ENCODE data around the gene EHD3.
A peak's percentile ranks its signal among the peaks of the same experiment; 100 is the strongest.

The EHD3 gene

GRCh38 chr2:31233741-31234682, at the start of gene EHD3:
EHD3 (plus strand) TSS chr2:31234152; CDS start chr2:31234622, 470 bp downstream.
- intact Hi-C loops (cut with micrococcal nuclease), result loop anchor here (10.0 kb wide), 1 partner anchor 91 kb away; no protein-coding TSS in a partner anchor
- no peaks in the 10 kb centered on the region for H3K9me3 Mint-ChIP-seq
- no peak within 1 kb of the TSS for H3K27ac Mint-ChIP-seq
- no peaks in the 10 kb centered on the region for H3K36me3 Mint-ChIP-seq (ENCODE audit: low read depth)
- H3K4me1 Mint-ChIP-seq (ENCODE audit: low read depth), result peaks cover 18% of the 10 kb centered on the region
- H3K27me3 Mint-ChIP-seq, result peaks cover 13% of the 10 kb centered on the region
- H3K4me3 Mint-ChIP-seq, result peak within 1 kb of the TSS; percentile 78

DNA sequence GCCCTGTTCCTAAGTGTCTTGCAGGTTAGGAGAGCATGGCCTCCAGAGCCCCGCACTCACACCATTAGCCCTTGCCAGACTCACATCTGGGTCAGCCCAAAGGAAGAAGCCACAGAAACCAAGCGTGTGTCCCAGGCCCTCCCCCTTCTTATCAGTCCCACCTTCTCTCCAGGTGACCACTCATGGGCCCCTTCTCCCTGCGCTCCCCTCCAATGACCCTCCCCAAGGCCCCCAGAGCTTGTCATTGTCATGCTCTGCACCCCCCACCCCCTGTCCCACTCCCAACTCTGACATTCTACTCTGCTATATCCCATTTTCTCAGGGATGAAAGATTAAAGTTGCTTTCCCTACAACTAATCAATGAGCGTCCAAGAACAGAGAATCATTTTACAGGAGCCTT, 46.8 kb upstream of the EHD3 start:
- Mint-ChIP-seq H3K4me3 (no peak overlapping the region), H3K4me1 (ENCODE audit: low read depth) (no peaks in the 10 kb centered on the region), H3K9me3 (no peaks in the 10 kb centered on the region), H3K27me3 (no peaks in the 10 kb centered on the region), H3K27ac (no peak overlapping the region), H3K36me3 (ENCODE audit: low read depth) (no peaks in the 10 kb centered on the region)
- intact Hi-C loops (cut with micrococcal nuclease), result no loop called here

- intact Hi-C loops (cut with micrococcal nuclease), result no loop called here
- Mint-ChIP-seq H3K27me3 (no peaks in the 10 kb centered on the region), H3K4me1 (ENCODE audit: low read depth) (no peaks in the 10 kb centered on the region), H3K4me3 (no peak overlapping the region), H3K9me3 (no peaks in the 10 kb centered on the region), H3K36me3 (ENCODE audit: low read depth) (no peaks in the 10 kb centered on the region), H3K27ac (no peak overlapping the region)
Observed at GRCh38 chr2:31188131-31188530, 45.8 kb upstream of the EHD3 start.

DNA sequence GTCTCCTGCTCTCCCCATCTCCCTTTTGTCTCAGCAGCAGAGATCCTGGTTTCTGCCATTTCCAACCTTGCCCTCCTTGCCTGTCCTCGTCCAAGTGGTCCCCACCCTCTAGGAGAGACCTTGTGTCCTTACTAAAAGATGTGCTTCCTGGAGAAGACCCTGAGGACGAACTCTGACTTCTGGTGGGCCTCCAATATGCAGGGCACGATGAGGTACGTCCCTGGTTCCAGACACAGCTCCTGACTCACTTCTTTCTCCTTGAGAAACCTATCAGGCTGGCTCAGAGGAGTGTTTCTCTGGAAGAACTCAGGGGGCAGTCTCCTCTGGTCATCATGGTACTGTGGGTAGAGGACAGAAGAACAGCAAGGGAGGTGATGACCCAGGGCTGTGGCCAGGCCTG, 44.8 kb upstream of the EHD3 start:
- intact Hi-C loops (cut with micrococcal nuclease), result no loop called here
- H3K4me3 Mint-ChIP-seq, result no peak overlapping the region
- H3K36me3 Mint-ChIP-seq (ENCODE audit: low read depth), result no peaks in the 10 kb centered on the region
- H3K27ac Mint-ChIP-seq, result no peak overlapping the region
- no peaks in the 10 kb centered on the region for H3K4me1 Mint-ChIP-seq (ENCODE audit: low read depth)
- H3K9me3 Mint-ChIP-seq, result no peaks in the 10 kb centered on the region
- H3K27me3 Mint-ChIP-seq, result no peaks in the 10 kb centered on the region

DNA sequence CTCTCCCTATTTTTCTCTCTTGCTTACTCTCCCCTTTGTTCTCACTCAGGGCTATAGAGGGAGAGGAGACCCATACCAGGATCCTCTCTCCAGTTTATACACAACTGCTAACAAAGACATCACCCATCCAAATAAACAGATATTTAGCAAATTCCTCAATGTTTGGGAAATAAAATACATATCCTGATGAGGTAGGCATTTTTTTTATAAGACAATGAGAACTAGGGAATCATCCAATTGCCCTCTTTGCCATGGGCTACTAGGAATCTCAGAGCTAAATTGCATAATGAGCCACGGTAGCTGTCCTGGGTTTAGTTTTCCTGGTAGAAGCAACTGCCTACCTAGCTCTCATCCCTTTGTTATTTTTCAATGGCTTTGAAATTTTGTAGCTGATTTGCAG, 43.8 kb upstream of the EHD3 start:
- Mint-ChIP-seq H3K4me1 (ENCODE audit: low read depth) (no peaks in the 10 kb centered on the region), H3K27me3 (no peaks in the 10 kb centered on the region), H3K9me3 (no peaks in the 10 kb centered on the region), H3K4me3 (no peak overlapping the region), H3K36me3 (ENCODE audit: low read depth) (no peaks in the 10 kb centered on the region), H3K27ac (no peak overlapping the region)
- intact Hi-C loops (cut with micrococcal nuclease), result no loop called here

GRCh38 chr2:31191931-31192330, 42.0 kb upstream of the EHD3 start:
- Mint-ChIP-seq H3K4me3 (no peak overlapping the region), H3K9me3 (no peaks in the 10 kb centered on the region)
- intact Hi-C loops (cut with micrococcal nuclease), result no loop called here

GRCh38 chr2:31192396-31192795, 41.6 kb upstream of the EHD3 start:
- H3K4me1 Mint-ChIP-seq (ENCODE audit: low read depth), result no peaks in the 10 kb centered on the region
- H3K27ac Mint-ChIP-seq, result no peak overlapping the region
- H3K9me3 Mint-ChIP-seq, result no peaks in the 10 kb centered on the region
- no peak overlapping the region for H3K4me3 Mint-ChIP-seq
- H3K36me3 Mint-ChIP-seq (ENCODE audit: low read depth), result no peaks in the 10 kb centered on the region
- no peaks in the 10 kb centered on the region for H3K27me3 Mint-ChIP-seq
- intact Hi-C loops (cut with micrococcal nuclease), result no loop called here

More at GRCh38 chr2:31191931-31192330, 42.0 kb upstream of the EHD3 start:
- H3K27ac Mint-ChIP-seq, result no peak overlapping the region
- H3K27me3 Mint-ChIP-seq, result no peaks in the 10 kb centered on the region
- H3K4me1 Mint-ChIP-seq (ENCODE audit: low read depth), result no peaks in the 10 kb centered on the region
- no peaks in the 10 kb centered on the region for H3K36me3 Mint-ChIP-seq (ENCODE audit: low read depth)

DNA sequence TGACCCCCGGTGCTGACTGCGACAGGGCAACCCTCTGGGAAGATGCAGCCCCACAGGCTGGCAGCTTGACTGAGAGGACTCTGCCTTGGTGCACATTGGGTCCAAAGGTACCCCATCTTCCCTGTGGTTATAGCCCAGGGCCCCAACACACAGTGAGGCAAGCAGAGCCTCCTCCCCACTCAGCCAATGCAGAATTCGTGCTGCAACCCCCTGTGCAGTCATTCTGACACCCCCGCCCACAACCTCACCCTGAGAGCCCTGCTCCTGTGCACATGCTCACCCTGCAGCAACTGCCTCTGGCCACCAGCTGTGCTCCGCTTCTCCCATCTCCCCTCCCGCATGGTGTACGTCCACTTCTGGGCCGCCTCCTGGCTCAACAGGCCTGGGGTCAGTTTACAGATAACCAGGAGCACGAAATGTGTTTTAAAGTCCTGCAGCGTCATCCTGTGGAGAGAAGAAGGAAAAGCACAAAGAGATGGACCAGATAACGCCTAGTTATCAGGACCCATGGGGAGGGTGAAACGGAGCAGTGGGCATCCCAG, 41.0 kb upstream of the EHD3 start:
- no peaks in the 10 kb centered on the region for H3K9me3 Mint-ChIP-seq
- H3K27me3 Mint-ChIP-seq, result no peaks in the 10 kb centered on the region
- no peak overlapping the region for H3K27ac Mint-ChIP-seq
- H3K36me3 Mint-ChIP-seq (ENCODE audit: low read depth), result no peaks in the 10 kb centered on the region
- no peaks in the 10 kb centered on the region for H3K4me1 Mint-ChIP-seq (ENCODE audit: low read depth)
- intact Hi-C loops (cut with micrococcal nuclease), result no loop called here
- no peak overlapping the region for H3K4me3 Mint-ChIP-seq

DNA sequence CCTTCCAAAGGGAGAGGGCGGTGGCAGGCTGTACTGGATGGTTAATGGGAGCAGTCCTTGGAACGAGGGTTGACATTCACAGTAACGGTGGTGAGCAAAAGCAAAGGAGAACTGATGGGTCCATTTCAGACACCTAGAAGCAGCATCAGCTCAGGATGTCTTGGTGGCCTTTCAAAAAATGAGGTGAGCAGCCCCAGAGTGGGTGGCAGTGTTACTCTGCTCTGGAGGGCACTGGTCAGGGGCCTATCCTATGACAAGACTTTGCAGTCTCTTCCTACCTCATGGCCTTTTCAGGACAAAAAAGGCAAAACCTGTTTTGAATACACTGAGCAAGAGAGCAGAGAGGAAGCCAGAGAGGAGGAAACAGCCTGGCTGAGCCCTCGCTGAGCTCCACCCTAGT, 40.1 kb upstream of the EHD3 start:
- H3K36me3 Mint-ChIP-seq (ENCODE audit: low read depth), result no peaks in the 10 kb centered on the region
- intact Hi-C loops (cut with micrococcal nuclease), result no loop called here

GRCh38 chr2:31196622-31197021, 37.3 kb upstream of the EHD3 start:
- Mint-ChIP-seq H3K27ac (no peak overlapping the region), H3K27me3 (no peaks in the 10 kb centered on the region), H3K4me1 (ENCODE audit: low read depth) (no peaks in the 10 kb centered on the region), H3K36me3 (ENCODE audit: low read depth) (no peaks in the 10 kb centered on the region), H3K4me3 (no peak overlapping the region), H3K9me3 (no peaks in the 10 kb centered on the region)
- intact Hi-C loops (cut with micrococcal nuclease), result no loop called here

More for the DNA sequence above, 40.1 kb upstream of the EHD3 start:
- no peaks in the 10 kb centered on the region for H3K9me3 Mint-ChIP-seq
- H3K27ac Mint-ChIP-seq, result no peak overlapping the region
- no peaks in the 10 kb centered on the region for H3K27me3 Mint-ChIP-seq
- no peak overlapping the region for H3K4me3 Mint-ChIP-seq
- H3K4me1 Mint-ChIP-seq (ENCODE audit: low read depth), result no peaks in the 10 kb centered on the region

DNA sequence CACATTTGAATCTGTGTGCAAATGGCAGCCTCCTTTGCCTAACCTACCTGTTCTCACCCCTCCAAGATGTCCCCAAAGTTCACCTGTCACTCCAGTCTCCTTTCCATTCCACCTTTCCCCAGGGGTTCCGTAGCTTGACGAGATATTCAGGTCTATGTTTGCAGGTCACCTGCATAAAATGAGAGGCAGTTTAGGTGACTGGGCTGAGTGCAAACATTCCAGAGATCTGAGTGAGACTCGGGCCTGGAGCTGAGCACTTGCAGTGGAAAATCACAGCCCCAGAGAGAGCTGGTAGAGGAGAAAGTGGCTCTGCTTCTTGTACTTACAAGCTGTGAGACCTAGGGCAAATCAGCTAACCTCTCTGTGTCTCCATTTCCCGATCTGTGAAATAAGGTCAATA, 36.8 kb upstream of the EHD3 start:
- intact Hi-C loops (cut with micrococcal nuclease), result no loop called here
- no peaks in the 10 kb centered on the region for H3K27me3 Mint-ChIP-seq
- H3K4me3 Mint-ChIP-seq, result no peak overlapping the region
- H3K27ac Mint-ChIP-seq, result no peak overlapping the region
- no peaks in the 10 kb centered on the region for H3K36me3 Mint-ChIP-seq (ENCODE audit: low read depth)
- H3K9me3 Mint-ChIP-seq, result no peaks in the 10 kb centered on the region
- H3K4me1 Mint-ChIP-seq (ENCODE audit: low read depth), result no peaks in the 10 kb centered on the region

DNA sequence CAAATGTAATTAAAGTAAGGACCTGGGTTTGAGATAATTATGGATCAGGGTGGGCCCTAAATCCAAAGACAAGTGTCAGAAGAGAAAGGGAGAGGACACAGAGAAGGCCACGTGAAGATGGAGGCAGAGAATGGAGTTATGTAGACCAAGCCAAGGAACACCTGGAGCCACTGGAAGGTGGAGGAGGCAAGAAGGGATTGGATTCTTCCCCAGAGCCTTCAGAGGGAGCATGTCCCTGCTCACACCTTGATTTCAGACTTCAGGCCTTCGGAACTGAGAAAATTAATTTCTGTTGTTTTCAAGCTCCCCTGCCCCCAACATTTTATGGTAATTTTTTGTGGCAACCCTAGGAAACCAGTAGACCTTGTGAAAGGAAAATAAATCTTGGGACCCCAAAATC, 36.3 kb upstream of the EHD3 start:
- no peak overlapping the region for H3K4me3 Mint-ChIP-seq
- no peaks in the 10 kb centered on the region for H3K4me1 Mint-ChIP-seq (ENCODE audit: low read depth)
- no peaks in the 10 kb centered on the region for H3K9me3 Mint-ChIP-seq
- intact Hi-C loops (cut with micrococcal nuclease), result no loop called here
- H3K27ac Mint-ChIP-seq, result no peak overlapping the region
- H3K27me3 Mint-ChIP-seq, result no peaks in the 10 kb centered on the region
- no peaks in the 10 kb centered on the region for H3K36me3 Mint-ChIP-seq (ENCODE audit: low read depth)

- H3K36me3 Mint-ChIP-seq (ENCODE audit: low read depth), result no peaks in the 10 kb centered on the region
- H3K27me3 Mint-ChIP-seq, result no peaks in the 10 kb centered on the region
- no peaks in the 10 kb centered on the region for H3K4me1 Mint-ChIP-seq (ENCODE audit: low read depth)
- no peak overlapping the region for H3K27ac Mint-ChIP-seq
- no peaks in the 10 kb centered on the region for H3K9me3 Mint-ChIP-seq
- H3K4me3 Mint-ChIP-seq, result no peak overlapping the region
- intact Hi-C loops (cut with micrococcal nuclease), result no loop called here
Observed at GRCh38 chr2:31199206-31199605, 34.7 kb upstream of the EHD3 start.

DNA sequence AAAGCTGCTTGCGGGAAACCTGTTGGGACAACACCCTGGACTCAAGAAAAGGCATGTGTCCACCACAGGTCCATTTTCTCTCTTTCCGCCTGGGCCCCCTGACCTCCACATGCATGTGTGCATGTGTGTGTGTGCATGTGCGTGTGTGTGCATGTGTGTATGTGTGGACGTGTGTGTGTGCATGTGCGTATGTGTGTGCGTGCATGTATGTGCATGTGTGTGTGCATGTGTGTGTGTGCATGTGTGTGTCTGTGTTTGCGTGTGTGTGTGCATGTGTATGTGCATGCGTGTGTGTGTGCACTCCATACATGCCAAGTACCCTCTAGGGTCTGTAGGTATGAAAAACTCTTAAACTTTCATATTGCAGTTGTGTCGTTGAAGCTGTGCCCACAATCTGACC, 33.0 kb upstream of the EHD3 start:
- Mint-ChIP-seq H3K36me3 (ENCODE audit: low read depth) (no peaks in the 10 kb centered on the region), H3K4me1 (ENCODE audit: low read depth) (no peaks in the 10 kb centered on the region), H3K27ac (no peak overlapping the region), H3K27me3 (no peaks in the 10 kb centered on the region), H3K9me3 (no peaks in the 10 kb centered on the region), H3K4me3 (no peak overlapping the region)
- intact Hi-C loops (cut with micrococcal nuclease), result no loop called here
